Measurements from ENCODE around the gene PXN.
A peak's percentile ranks its signal among the peaks of the same experiment; 100 is the strongest.
"Not testable (repeated sequence)": the region's sequence is repeated elsewhere in the genome, so short reads cannot be mapped to it uniquely, and the experiment has no call there.

PXN gene

DNA sequence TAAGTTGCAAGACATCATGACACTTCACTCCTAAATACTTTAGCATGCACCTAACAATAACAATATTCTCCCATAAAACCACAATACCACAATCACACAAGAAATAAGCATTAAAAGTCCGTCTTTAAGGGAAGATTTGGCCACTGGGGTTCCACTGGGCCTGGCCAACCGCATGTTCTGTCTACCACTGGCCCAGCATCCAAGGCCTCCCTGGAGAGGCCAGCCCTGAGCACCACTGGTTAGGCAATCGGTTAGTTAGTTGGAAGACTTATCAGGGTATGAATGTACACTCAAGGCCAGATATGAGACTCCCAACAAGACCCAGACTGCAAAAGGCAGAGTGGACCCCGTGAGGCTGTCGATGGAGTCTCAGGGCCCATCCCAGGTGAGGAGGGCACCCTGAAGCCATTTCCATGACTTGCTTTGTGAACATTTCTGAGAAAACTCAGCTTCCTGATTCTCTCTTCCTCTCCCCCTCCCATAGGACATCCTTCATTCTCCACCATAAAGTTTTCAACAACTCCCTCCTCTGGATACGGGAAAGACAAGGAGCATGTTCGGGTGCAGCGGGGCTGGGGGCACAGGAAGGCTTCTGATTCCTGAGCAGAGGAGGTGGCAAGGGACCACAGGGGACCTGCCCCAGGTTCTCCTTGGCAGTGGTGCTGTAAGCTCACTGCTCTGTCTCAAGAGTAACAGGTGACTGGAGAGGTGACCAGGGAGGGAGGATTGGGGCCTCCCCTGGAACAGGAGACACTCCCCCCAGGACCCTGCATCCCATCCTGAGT, 5.9 kb downstream of the PXN start:
- Histone ChIP-seq H3K36me3 (peaks cover 0 to 6% (median 0%) of the 10 kb centered on the region in 3 donors), H3K9me3 (no peaks in the 10 kb centered on the region), H3K4me3 (no peak overlapping the region), H3K4me1 (peaks cover 0 to 79% (median 56%) of the 10 kb centered on the region in 4 donors), H3K27ac (peak overlapping the region in 1 of 2 donors; percentile 80), H3K27me3 (no peaks in the 10 kb centered on the region)
- TF ChIP-seq, protein P1, sequence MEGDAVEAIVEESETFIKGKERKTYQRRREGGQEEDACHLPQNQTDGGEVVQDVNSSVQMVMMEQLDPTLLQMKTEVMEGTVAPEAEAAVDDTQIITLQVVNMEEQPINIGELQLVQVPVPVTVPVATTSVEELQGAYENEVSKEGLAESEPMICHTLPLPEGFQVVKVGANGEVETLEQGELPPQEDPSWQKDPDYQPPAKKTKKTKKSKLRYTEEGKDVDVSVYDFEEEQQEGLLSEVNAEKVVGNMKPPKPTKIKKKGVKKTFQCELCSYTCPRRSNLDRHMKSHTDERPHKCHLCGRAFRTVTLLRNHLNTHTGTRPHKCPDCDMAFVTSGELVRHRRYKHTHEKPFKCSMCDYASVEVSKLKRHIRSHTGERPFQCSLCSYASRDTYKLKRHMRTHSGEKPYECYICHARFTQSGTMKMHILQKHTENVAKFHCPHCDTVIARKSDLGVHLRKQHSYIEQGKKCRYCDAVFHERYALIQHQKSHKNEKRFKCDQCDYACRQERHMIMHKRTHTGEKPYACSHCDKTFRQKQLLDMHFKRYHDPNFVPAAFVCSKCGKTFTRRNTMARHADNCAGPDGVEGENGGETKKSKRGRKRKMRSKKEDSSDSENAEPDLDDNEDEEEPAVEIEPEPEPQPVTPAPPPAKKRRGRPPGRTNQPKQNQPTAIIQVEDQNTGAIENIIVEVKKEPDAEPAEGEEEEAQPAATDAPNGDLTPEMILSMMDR (IDR thresholded peaks at IDR 0.05): no peak
- intact Hi-C loops (cut with DNase I; ENCODE audit: low total_unique reads): no loop called here
- peak in 1 of 2 donors; percentile 77 for DNase-seq

DNA sequence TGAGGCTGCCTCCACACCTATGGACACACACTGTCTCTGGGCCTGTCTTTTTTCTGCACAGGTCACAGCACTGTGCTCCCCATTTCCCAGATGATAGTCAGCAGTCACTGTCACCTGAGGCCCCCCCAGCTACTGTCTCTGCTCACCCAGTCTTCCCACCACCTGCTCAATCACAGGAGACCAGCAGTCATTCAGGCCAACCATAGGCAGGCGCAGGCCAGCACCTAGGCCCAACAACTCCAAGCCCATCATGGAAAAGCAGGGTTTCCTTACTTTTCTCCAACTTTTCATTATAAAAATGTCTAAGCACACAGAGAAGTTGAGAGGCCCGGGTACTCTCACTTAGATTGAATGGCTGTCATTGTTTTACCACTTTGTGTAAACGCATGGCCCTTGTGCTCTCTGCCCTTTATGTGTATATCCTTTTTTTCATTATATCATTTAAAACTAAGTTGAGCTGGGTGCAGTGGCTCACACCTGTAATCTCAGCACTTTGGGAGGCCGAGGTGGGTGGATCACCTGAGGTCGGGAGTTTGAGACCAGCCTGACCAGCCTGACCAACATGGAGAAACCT, 7.1 kb downstream of the PXN start:
- no peak for DNase-seq
- H3K27me3 ChIP-seq: no peaks in the 10 kb centered on the region
- peaks cover 0 to 67% (median 45%) of the 10 kb centered on the region in 4 donors for H3K4me1 ChIP-seq
- TF ChIP-seq, protein P1 (IDR thresholded peaks at IDR 0.05): no peak
- H3K36me3 ChIP-seq: peaks cover 0 to 6% (median 0%) of the 10 kb centered on the region in 3 donors
- no peaks in the 10 kb centered on the region for H3K9me3 ChIP-seq
- no peak overlapping the region for H3K4me3 ChIP-seq
- intact Hi-C loops (cut with DNase I; ENCODE audit: low total_unique reads): no loop called here
- peak overlapping the region; percentile 80 to 82 for H3K27ac ChIP-seq

GRCh38 chr12:120257041-120257821, 8.3 kb downstream of the PXN start:
- TF ChIP-seq, protein P1 (IDR thresholded peaks at IDR 0.05): peak in 1 of 2 experiments; percentile 13
- Histone ChIP-seq H3K27me3 (no peaks in the 10 kb centered on the region), H3K27ac (peak overlapping the region; percentile 80 to 82), H3K36me3 (peaks cover 0 to 6% (median 0%) of the 10 kb centered on the region in 3 donors), H3K9me3 (no peaks in the 10 kb centered on the region), H3K4me1 (peaks cover 0 to 57% (median 36%) of the 10 kb centered on the region in 4 donors), H3K4me3 (no peak overlapping the region)
- DNase-seq: peak; percentile 67 to 76
- intact Hi-C loops (cut with DNase I; ENCODE audit: low total_unique reads): no loop called here

GRCh38 chr12:120254809-120255208, 10.7 kb downstream of the PXN start:
- intact Hi-C loops (cut with DNase I; ENCODE audit: low total_unique reads): no loop called here
- Histone ChIP-seq H3K4me1 (peaks cover 0 to 67% (median 32%) of the 10 kb centered on the region in 4 donors), H3K36me3 (peaks cover 0 to 6% (median 0%) of the 10 kb centered on the region in 3 donors), H3K27me3 (no peaks in the 10 kb centered on the region), H3K4me3 (no peak overlapping the region), H3K9me3 (no peaks in the 10 kb centered on the region), H3K27ac (peak overlapping the region; percentile 38 to 80)
- no peak for DNase-seq
- TF ChIP-seq, protein P1 (IDR thresholded peaks at IDR 0.05): no peak

- DNase-seq; H3K4me3 ChIP-seq; H3K27me3 ChIP-seq; intact Hi-C loops (cut with DNase I; ENCODE audit: low total_unique reads); H3K36me3 ChIP-seq; H3K9me3 ChIP-seq; H3K27ac ChIP-seq: not testable (repeated sequence)
- H3K4me1 ChIP-seq: peaks cover 0 to 67% (median 37%) of the 10 kb centered on the region in 4 donors
Observed at GRCh38 chr12:120253313-120253712, 12.2 kb downstream of the PXN start.

All from tibial artery (tissue), 4 donors.